GM19351 (cell line): ENCODE measurements around the gene AIFM1.
A peak's percentile ranks its signal among the peaks of the same experiment; 100 is the strongest.

ENCODE experiments used
- ATAC-seq: cut with Tn5 transposase; IDR thresholded peaks from one replicate; pipeline ENCODE4 v1.9.1; 2021; ENCODE audit warnings: mild to moderate bottlenecking, moderate library complexity; ENCODE audit not compliant: unreplicated experiment

AIFM1 gene

DNA sequence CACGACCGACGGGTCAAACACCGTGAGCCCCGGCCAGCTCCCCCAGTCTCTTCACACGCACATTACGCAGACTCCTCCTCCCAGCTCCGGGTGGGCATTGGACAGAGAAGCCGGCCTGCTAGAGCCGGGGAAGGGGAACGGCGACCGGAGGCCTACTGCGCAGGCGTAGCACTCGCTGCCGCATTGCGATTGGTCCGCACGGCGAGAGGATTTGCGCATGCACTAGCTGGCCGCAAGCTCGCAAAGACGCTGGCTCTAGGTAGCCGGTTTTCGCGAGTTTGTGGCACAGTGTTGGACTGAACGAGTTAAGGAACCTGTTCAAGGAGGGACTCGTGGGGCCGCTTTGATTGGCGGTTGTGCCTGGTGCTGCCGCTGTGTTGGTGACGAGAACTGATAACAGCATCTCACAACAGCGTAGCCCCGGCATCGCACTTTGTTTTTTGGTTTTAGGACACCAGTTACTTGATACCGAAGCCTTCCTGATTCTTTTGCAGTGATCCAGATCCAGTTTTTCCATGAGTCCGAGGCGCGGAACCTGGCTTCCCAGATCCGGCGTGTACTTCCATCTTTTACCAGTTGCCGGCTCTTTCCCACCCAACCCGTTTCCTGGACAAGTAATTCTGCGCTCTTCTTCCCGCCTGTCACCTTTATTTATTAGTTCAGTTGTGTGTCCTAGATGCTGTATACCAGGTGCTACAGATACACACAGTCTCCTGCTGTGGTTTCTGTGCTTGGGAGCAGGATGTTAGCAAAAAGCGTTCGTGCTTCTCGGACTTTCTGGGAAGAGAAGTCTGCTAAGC, at the start of gene AIFM1:
Gene AIFM1 (minus strand): TSS at position 139 of the 800 bp plus-strand sequence. CDS start 185 bp downstream, outside the sequence.
- peak; percentile 90 for ATAC-seq

DNA sequence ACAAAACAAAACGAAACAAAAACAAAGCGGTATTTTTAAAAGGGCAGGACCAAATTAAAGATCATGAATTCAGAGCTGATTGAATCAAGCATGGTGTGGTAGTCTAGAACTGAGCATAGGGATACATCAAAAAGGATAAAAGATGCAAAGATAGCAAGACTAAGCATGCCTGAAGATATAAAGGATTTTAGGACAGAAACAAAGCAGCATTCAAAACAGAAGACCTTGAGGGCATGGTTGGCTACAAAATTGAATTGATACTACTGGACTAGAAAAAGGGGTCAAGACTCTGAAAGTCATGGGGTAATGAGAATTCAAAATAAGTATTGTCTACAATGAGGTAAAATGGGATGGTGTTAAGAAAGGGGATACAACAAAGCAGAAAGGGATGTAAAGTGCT, 47.7 kb upstream of the AIFM1 start:
- ATAC-seq = no peak

DNA sequence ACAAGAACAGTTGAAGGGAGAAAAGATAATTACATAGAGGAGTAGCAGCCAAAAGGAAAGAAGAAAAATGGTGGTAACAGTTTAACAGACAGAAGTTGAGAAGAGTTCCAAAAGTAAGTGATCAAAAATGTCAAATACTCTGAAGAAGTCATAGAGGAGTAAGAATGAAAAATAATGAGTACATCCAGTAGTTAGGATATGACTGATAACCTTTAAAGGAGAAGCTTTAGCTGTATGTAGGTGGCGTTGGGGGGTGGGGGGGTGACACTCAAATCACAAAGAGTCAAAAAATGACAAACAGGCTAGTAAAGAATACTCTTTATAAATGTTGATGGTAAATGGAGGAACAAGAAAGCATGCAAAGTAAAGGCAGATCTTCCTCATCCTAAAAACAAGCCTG, 46.7 kb upstream of the AIFM1 start:
- no peak for ATAC-seq

DNA sequence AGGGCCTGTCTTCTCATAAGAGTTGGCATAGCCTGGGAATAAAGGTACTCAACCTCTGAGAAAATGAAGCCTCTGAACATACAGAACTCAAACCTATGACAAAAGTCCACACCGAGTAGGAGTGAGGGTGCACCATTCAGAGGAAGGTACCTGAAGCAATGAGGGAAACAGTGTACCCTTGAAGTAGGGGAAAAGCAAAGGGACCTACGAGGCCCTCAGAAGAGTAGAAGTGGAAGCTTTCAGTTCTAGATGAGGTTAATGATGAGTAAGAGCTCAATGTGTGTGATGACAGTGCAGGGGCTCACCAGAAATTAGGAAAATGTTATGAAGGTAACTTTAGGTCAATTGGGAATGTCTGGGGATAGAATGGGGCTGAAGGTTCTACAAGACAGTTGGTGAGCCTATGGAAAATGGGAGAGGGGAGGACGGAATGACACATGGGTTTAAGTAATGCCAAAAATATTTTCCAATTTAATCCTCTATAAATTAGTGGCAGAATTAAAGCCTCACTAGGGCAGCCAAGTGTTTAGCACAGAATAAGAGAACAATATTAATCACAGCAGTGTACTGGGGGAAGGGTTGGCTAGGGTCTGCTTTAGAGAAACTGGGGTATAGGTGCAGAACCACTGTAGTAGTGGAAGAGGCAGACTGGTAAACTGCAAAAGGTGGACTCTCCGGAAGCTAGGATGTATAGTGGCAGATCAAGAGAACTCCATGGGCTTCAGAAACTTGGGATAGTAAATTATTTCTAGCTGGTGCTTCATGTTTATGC, 46.0 kb upstream of the AIFM1 start:
- no peak for ATAC-seq

DNA sequence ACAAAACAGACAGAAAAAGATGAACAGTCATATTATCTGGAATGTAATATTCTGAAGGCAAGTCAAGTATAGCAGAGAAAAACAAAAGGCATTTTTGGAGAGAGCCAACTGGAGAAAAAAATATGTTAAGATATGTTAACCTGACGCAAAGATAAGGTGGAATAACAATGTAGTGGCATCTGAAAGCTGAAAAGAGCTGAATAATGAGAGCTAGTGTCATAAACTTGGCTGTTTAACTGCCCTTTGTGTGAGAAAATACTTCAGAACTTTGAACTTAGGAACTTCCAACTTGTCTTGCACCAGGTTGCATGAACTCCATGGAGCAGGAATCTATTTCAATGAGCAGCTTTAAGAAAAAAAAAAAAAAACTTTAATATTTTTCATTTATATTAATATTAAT, 39.0 kb upstream of the AIFM1 start:
- no peak for ATAC-seq

DNA sequence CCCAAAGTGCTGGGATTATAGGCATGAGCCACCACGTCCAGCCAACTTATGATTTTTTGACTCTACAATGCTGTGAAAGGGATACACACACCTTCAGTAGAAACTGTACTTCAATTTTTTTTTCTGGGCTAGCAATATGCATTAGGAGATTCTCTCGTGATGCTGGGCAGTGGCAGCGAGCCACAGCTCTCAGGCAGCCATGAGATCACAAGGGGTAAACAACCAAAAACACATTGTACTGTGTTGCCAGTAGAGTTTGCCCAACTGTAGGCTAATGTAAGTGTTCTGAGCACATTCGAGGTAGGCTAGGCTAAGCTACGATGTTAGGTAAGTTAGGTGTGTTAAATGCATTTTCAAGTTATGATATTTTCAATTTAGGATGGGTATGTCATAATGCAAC, 31.8 kb upstream of the AIFM1 start:
- no peak for ATAC-seq

DNA sequence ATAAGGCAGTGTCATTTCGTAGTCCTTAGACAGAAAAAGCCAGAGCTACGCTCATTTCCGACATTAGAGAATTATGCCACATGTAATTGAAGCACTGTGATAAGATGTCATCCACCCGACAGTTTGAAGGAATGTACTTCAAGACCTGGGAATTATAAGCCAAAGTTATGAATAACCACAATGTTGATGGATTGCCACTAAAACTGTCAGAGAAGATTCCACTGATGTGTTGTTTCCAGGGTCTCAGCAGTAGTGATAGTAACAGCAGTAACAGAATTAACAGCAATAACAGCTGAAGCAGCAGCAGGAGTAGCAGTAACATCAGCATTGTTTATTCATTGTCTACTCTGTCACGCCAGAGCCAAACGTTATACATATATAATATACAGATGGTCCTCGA, 30.8 kb upstream of the AIFM1 start:
- no peak for ATAC-seq

DNA sequence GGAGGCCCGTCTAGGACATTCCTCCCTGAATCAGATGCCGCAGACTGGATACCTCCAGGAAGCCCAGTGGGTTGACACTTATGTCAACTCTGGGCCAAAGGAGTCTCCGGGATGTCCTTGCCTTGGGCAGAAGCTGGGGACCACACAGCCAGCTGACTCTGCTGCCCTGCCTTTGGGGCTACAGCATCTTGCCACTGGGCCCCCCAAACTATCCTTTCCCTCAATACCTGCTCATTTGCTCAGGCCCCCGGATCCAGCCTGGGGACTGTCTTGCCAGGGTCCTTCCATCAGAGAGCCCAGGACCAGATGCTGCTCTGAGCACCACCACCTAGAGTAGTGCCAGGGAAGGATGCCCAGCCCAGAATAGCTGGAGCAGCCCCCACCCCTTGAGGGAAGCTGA, 25.2 kb upstream of the AIFM1 start:
- ATAC-seq = no peak

DNA sequence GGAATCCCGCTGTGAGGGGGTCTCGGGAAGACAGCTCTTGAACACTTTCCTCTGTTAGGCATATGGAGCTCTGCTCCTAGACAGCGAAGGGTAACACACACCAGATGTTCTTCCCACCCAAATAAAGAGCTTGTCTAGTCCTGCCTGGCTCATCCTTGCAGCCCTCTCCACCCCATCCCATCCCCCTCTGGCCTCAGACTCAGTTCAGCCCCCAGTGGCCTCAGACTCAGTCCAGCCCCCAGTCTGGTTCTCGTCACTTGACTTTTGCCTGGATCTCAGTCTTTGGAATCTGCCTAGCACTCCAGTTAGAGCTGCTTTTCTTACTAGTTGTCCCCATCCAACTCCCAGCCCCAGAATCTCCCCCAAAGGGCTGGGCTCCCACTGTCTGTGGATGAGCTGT, 21.0 kb upstream of the AIFM1 start:
- no peak for ATAC-seq

DNA sequence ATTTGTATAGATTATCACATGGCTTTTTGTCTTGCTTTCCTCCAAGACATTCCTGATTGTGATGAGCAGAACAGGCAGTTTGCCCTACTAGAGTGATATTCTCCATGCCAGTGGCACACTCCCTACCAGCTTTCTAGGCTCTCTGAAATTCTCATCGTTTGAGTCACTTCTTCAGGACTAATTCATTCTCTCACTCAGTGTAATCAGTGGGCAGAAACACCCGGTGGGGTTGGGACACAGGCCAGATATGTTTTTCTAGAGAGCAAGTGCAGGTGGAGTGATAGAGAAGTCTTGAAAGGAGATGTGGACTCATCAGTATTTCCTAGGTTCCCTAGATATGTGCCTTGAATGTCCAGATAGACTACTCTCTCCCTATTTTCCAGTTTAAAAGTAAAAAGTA, 19.2 kb upstream of the AIFM1 start:
- no peak for ATAC-seq

DNA sequence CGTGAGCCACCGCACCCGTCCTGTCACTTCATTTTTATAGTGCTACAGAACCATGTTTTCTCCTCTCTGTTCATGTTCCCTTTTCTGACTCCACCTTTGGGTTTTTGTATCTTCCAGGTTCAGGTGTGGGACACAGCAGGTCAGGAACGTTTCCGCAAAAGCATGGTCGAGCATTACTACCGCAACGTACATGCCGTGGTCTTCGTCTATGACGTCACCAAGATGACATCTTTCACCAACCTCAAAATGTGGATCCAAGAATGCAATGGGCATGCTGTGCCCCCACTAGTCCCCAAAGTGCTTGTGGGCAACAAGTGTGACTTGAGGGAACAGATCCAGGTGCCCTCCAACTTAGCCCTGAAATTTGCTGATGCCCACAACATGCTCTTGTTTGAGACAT, 18.5 kb upstream of the AIFM1 start:
- ATAC-seq = no peak

DNA sequence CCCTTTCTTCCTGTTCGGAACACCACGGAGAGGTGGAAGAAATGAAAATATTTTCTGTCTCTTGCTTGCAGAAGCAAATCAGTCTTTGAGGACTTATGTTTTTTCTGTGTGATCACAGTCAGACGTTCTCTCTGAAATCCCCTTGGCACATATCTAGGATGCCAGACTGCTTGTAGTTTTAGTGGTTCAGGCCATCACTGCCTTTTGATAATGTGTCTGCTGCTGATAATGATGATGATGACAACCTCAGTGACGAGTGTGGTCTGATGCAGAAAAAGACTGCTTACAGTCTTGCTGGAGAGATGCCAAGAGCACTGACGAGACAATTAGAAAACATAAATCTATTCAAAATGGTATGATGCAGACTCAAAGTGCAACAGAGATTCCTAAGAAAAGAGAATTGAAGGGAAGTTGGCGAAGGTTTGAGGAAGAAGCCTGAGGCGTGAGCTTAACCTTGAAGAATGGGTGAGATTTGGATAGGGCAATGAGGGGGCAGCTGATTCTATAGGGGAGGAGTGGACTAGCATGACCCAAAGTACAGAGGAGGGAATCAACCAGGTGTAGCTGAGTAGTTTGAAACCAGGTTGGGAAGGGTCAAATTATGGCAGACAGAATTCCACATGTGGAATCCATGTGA, 14.1 kb upstream of the AIFM1 start:
- no peak for ATAC-seq

DNA sequence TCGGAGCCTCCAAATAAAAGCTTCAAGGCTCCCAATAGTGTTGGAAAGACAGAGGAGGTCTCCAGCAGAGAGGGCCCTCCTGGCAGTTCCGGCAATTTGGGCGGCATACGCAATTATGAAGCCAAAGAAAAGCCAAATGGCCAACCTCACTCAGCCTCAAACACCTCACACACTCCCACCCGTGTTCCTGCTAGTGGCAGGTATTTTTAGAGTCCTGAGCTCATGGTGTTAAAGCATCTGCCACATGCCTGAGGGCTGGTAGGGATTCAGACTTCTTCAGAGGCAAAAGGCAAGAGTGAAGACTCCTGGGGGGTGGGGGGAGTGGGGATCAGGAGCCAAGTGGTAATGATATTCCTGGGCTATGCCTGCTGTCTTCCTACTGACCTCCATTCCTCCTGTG, 13.5 kb upstream of the AIFM1 start:
- ATAC-seq = no peak

DNA sequence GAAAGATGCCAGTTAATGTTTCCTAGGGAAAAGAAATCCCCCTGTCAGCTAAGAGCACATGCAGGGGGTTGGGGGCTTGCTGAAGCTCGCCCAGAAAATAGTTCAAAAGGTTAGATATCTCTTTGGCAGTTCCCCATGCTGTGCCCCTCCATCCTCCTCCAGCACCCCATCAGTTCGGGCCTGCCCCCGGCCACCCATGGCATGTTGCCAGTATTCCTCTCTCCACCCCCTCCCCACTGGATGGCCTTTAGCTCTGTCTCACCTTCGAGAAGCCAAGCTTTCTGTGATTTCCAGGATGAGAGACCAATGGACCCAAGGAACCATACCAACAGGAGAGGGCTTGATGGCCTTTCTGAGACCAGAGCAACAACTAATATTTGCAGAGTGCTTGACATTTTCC, 11.3 kb upstream of the AIFM1 start:
- ATAC-seq = no peak

DNA sequence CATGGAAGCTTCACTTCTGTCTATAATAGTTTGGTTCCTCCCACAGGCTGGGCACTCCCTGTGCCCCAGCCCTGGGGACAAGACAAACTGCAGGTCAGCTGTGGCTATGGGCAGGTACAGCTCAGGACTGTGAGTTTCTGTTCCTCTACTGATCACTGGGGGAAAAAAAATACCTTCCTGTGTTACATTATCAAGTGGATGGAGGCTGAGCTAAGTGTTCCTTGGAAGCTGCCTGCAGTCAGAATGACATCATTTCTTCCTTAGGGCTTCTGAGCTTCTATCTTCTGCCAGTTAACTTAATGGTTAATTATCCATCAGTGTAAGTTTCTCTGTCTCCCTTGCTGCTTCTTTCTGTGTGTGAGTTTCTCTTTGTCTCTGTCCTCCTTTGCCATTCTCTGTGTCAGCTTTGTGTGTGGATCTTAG, 10.7 kb upstream of the AIFM1 start:
- ATAC-seq = peak; percentile 70

DNA sequence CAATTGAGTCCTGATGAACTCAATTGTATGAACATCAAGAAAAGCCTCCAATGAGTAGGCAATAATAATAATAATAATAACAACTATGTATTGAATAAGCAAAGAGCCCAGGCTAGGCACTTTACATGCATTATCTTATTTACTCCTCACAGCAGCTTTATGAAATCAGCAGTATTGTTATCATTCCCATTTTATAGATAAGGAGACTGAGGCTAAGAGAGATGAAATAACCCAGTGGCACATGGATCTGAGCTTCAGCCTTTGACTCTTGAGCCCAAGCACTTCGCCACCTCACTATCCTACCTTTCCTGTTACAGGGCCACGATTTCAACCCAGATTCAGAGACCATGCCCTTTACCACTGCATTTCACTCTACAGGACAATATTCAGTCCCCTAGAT, 9.3 kb upstream of the AIFM1 start:
- no peak for ATAC-seq

DNA sequence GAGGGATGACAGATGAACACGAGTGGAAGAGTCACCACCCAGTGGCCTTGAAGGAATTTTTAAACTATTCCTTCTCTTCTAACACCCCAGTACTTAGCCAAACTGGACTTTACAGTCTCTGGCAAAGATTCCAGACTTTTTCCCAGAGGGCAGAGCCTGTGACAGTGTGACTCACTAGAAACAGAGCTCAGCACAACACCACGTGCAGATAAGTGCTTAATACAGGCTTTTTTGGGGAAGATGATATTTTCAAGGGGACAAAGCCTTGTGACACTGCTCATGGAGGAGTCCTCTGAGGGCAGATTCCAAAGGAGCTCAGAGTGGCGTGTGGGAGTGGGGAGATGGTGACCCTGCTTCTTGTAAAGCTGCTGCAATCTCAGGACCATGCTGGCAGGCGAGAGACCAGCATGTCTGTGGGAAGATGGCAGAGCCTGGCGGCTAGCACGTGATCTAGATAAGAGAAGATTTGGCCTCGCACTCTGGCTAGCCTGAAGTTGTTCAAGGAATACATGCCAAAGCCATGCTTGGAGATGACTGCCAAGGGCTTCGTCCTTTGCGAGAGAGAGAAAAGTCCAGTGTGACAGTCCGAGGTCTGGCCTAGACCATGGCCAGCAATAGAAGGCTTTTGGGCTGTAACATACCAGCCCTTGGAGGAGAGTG, 8.5 kb upstream of the AIFM1 start:
- no peak for ATAC-seq

DNA sequence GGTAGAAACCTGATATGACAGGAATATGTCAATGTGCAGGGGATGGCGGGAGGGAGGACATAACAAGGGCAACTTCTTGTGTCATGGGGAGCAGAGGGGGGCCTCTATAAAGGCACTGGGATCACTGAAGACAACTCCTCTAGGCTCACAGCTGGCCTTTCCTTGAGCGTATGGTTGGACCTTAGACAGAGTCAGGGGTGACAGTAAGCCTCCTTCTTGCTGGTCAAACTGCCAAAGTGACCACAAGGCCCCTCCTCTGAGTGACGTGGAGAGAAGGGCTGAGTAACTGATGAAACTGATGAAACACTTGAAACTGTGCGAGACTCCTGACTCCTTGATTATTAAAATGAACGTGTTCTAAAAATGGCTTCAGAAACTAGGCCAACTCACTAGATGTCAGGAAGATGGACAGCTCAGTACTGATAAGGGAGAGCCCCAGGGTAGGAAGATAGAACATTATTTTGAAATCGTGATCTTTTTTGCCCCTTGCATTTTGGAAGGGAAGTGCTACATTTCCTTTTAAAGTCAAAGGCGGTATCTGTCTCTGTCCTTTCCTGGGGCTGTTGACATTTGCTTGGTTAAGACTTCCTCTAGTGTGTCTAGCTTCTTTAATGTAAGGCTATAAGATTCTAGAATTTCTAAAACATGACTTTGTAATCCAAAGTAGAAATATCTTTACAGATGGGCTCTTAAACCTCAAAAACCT, 7.7 kb upstream of the AIFM1 start:
- peak; percentile 47 for ATAC-seq

DNA sequence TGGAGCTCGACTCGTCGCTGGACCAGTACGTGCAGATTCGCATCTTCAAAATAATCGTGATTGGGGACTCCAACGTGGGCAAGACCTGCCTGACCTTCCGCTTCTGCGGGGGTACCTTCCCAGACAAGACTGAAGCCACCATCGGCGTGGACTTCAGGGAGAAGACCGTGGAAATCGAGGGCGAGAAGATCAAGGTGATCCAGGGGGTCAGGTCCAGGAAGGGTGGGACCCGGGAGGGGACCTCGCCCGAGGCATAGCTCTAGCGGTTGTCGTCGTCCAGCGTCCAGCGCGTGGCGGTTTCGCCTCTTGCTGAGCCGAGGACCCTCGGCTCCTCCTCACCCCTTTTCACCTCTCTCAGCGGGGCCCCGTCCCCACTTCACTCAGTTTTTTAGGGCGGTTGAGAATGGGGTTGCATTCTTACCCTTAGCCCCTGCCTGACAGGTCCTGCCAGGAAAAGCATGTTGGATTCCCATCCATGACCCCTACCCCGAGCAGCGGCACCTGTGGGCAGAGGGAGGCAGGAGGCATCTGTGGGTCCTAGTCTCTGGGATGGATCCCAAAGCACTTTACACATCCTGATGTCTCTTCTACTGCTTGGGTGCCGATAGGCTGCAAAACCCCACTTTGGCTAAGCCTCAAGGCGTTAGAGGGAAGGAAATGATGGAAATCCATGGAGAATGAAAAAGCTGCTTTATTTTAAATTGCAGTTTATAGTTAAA, 6.6 kb upstream of the AIFM1 start:
- ATAC-seq = no peak
